Esophagus muscularis mucosa (tissue), 4 donors: ENCODE results near the gene RMDN2. TPM values are rescaled to one million over a fixed set of nuclear protein-coding genes. Genes with fewer than 3 reads are reported as not detected.

Experiments
- DNase-seq: peaks from one replicate; pipeline ENCODE4 v3.0.0-alpha.2; 2017; ENCODE audit errors: extremely low spot score
- H3K27ac ChIP-seq, 4 donors: fragments of 200-600 bp; sonication (generic); replicated peaks in 1 of 4; 1 replicate in 3 of 4; 2 replicates in 1 of 4; pipeline ENCODE4 v1.5.1; 2016 to 2019; ENCODE audit warnings: mild to moderate bottlenecking in 1 of 4
- H3K27me3 ChIP-seq, 4 donors: fragments of 200-600 bp; sonication (generic); one replicate each; pipeline versions ENCODE4 v1.5.1 to v1.6.0; 2016 to 2019
- H3K36me3 ChIP-seq, 4 donors: fragments of 200-600 bp; sonication (generic); one replicate each; pipeline ENCODE4 v1.5.1; 2016 to 2019
- H3K4me1 ChIP-seq, 4 donors: fragments of 200-600 bp; sonication (generic); one replicate each; pipeline ENCODE4 v1.5.1; 2016 to 2019
- H3K4me3 ChIP-seq, 4 donors: fragments of 200-600 bp; sonication (generic); 1 replicate in 2 of 4; 2 replicates in 2 of 4; pipeline ENCODE4 v1.5.1; 2016 to 2019; ENCODE audit warnings: mild to moderate bottlenecking in 4 of 4, moderate library complexity in 1 of 4
- H3K9me3 ChIP-seq, 4 donors: fragments of 200-600 bp; sonication (generic); 1 replicate in 3 of 4; 2 replicates in 1 of 4; pipeline ENCODE4 v1.5.1; 2016 to 2019
- EP300 ChIP-seq: sonication (generic); formaldehyde crosslinking; IDR thresholded peaks from one replicate; pipeline ENCODE4 v1.6.1; 2017; ENCODE audit warnings: antibody characterized with exemption
- POLR2A ChIP-seq: fragments of 450-650 bp; IDR thresholded peaks from one replicate; pipeline ENCODE4 v1.6.1; 2017; ENCODE audit warnings: antibody characterized with exemption, moderate library complexity, mild to moderate bottlenecking, low read depth
- POLR2AphosphoS5 ChIP-seq, 2 donors: sonication (generic); formaldehyde crosslinking; IDR thresholded peaks; one replicate each; pipeline ENCODE4 v1.6.1; 2017; ENCODE audit warnings: antibody characterized with exemption in 2 of 2
- WGBS: methylation state at CpG from one replicate; pipeline ENCODE4 v1.1.5; 2018; 5-methylcytosine and 5-hydroxymethylcytosine counted together
- intact Hi-C: fragments of 100-400 bp; cut with DNase I; formaldehyde crosslinking; loops from one replicate; pipeline ENCODE4 v1.15.1; 2023
- total RNA-seq, 4 donors: library from RNA; depleted of rRNA; stranded (reverse); fragments of >200 nt; gene quantifications; one replicate each; pipeline versions ENCODE4 v1.1.0 to v1.2.1, GENCODE V29; 2016
- TF ChIP-seq, protein P1 (sequence below), 3 experiments: fragments of 200-600 bp in 2 of 3; fragments of 450-650 bp in 1 of 3; sonication (generic) in 2 of 3; IDR thresholded peaks; one replicate each; pipeline ENCODE4 v1.5.1; 2017 to 2019; ENCODE audit warnings: antibody characterized with exemption in 3 of 3, mild to moderate bottlenecking in 2 of 3, moderate library complexity in 1 of 3

The RMDN2 gene
- total RNA-seq, 4 donors from 2014 or later = 11.0 to 22.8 (median 13.2) TPM

DNA sequence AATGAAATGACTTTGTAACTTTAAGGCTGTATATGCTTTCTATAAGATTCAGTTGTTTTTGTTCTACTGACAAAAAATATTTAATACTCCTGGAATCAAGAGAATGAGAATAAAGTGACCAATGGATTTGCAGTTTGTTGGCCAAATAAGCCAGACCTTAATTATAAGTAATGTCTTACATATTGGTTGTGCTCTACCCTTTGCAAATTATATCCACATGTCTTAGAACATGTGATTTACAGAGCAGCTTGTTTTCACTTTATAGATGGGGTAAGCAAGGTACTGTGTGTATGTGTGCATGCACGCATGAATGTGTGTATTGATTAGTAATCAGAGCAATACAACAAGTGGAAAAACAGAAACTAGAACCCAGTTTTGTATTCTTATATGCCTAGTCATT lies 59.1 kb downstream of the RMDN2 start:
- Histone ChIP-seq H3K4me1 (peaks cover 4 to 6% (median 4%) of the 10 kb centered on the region in 4 donors), H3K36me3 (no peaks in the 10 kb centered on the region), H3K9me3 (no peaks in the 10 kb centered on the region), H3K27me3 (no peaks in the 10 kb centered on the region), H3K27ac (no peak overlapping the region), H3K4me3 (no peak overlapping the region)
- no peak for DNase-seq
- 61% methylated on average over 1 of the region's 1 CpG for WGBS
- TF ChIP-seq POLR2A (no peak), EP300 (no peak), POLR2AphosphoS5 (IDR thresholded peaks at IDR 0.05) (no peak)
- TF ChIP-seq, protein P1, sequence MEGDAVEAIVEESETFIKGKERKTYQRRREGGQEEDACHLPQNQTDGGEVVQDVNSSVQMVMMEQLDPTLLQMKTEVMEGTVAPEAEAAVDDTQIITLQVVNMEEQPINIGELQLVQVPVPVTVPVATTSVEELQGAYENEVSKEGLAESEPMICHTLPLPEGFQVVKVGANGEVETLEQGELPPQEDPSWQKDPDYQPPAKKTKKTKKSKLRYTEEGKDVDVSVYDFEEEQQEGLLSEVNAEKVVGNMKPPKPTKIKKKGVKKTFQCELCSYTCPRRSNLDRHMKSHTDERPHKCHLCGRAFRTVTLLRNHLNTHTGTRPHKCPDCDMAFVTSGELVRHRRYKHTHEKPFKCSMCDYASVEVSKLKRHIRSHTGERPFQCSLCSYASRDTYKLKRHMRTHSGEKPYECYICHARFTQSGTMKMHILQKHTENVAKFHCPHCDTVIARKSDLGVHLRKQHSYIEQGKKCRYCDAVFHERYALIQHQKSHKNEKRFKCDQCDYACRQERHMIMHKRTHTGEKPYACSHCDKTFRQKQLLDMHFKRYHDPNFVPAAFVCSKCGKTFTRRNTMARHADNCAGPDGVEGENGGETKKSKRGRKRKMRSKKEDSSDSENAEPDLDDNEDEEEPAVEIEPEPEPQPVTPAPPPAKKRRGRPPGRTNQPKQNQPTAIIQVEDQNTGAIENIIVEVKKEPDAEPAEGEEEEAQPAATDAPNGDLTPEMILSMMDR (IDR thresholded peaks at IDR 0.05) = no peak
- intact Hi-C loops = no loop called here

DNA sequence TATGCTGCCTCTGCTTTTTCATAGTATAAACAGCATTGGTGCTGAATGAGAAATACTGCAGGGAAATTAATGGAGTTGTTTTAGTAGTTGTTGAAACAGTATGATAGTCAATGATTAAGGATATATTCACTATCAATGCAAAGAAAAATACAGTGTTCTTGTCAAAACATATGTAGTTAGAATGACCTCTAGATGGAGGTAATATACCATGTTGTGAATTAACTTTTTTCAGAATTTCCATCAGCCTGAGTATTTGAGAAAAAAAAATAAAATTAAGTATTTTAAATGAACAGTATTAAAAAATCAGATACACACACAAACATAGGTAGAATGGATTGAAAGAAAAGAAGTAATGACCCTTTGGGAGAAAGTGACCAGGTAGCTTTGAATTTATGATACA lies 59.5 kb downstream of the RMDN2 start:
- DNase-seq = no peak
- H3K4me1 ChIP-seq = peaks cover 4 to 6% (median 4%) of the 10 kb centered on the region in 4 donors
- no peak for TF ChIP-seq POLR2A
- TF ChIP-seq EP300 = no peak
- TF ChIP-seq POLR2AphosphoS5 (IDR thresholded peaks at IDR 0.05) = no peak
- TF ChIP-seq, protein P1 (IDR thresholded peaks at IDR 0.05) = no peak
- H3K9me3 ChIP-seq = no peaks in the 10 kb centered on the region
- H3K27ac ChIP-seq = no peak overlapping the region
- intact Hi-C loops = no loop called here
- no peak overlapping the region for H3K4me3 ChIP-seq
- H3K27me3 ChIP-seq = no peaks in the 10 kb centered on the region
- H3K36me3 ChIP-seq = no peaks in the 10 kb centered on the region

- intact Hi-C loops = no loop called here
- H3K9me3 ChIP-seq = no peaks in the 10 kb centered on the region
- WGBS = 78% methylated on average over 1 of the region's 1 CpG
- no peak overlapping the region for H3K27ac ChIP-seq
- H3K4me1 ChIP-seq = peaks cover 4 to 6% (median 4%) of the 10 kb centered on the region in 4 donors
- H3K27me3 ChIP-seq = no peaks in the 10 kb centered on the region
- no peak for TF ChIP-seq POLR2AphosphoS5 (IDR thresholded peaks at IDR 0.05)
- TF ChIP-seq, protein P1 (IDR thresholded peaks at IDR 0.05) = no peak
- no peak for TF ChIP-seq EP300
- TF ChIP-seq POLR2A = no peak
- H3K36me3 ChIP-seq = no peaks in the 10 kb centered on the region
- H3K4me3 ChIP-seq = no peak overlapping the region
- no peak for DNase-seq
Observed at GRCh38 chr2:37985333-37985732, 60.2 kb downstream of the RMDN2 start.

- Histone ChIP-seq H3K4me1 (peaks cover 1 to 4% (median 4%) of the 10 kb centered on the region in 4 donors), H3K9me3 (no peaks in the 10 kb centered on the region), H3K27me3 (no peaks in the 10 kb centered on the region), H3K27ac (no peak overlapping the region), H3K36me3 (no peaks in the 10 kb centered on the region), H3K4me3 (no peak overlapping the region)
- no peak for DNase-seq
- TF ChIP-seq, protein P1 (IDR thresholded peaks at IDR 0.05) = no peak
- TF ChIP-seq POLR2AphosphoS5 (IDR thresholded peaks at IDR 0.05) (no peak), POLR2A (no peak), EP300 (no peak)
- 92% methylated on average over 4 of the region's 4 CpGs for WGBS
- intact Hi-C loops = no loop called here
Observed at GRCh38 chr2:37987098-37987775, 62.1 kb downstream of the RMDN2 start.

GRCh38 chr2:37992601-37993000 lies 67.5 kb downstream of the RMDN2 start:
- TF ChIP-seq POLR2AphosphoS5 (IDR thresholded peaks at IDR 0.05) (no peak), POLR2A (no peak)
- Histone ChIP-seq H3K36me3 (no peaks in the 10 kb centered on the region), H3K27ac (no peak overlapping the region), H3K4me1 (peaks cover 0 to 4% (median 0%) of the 10 kb centered on the region in 4 donors), H3K9me3 (no peaks in the 10 kb centered on the region), H3K4me3 (no peak overlapping the region), H3K27me3 (no peaks in the 10 kb centered on the region)
- DNase-seq = no peak
- 93% methylated on average over 3 of the region's 3 CpGs for WGBS
- intact Hi-C loops = no loop called here
